Amygdala (tissue), 56 donors: ENCODE data around the gene VPS29.
A peak's percentile ranks its signal among the peaks of the same experiment; 100 is the strongest.
"Not testable (repeated sequence)": the region's sequence is repeated elsewhere in the genome, so short reads cannot be mapped to it uniquely, and the experiment has no call there.

Experiments
- DNase-seq, 56 donors: peaks; one replicate each; lab custom pipeline; 2025; lab: John Stamatoyannopoulos, UW

VPS29 gene

DNA sequence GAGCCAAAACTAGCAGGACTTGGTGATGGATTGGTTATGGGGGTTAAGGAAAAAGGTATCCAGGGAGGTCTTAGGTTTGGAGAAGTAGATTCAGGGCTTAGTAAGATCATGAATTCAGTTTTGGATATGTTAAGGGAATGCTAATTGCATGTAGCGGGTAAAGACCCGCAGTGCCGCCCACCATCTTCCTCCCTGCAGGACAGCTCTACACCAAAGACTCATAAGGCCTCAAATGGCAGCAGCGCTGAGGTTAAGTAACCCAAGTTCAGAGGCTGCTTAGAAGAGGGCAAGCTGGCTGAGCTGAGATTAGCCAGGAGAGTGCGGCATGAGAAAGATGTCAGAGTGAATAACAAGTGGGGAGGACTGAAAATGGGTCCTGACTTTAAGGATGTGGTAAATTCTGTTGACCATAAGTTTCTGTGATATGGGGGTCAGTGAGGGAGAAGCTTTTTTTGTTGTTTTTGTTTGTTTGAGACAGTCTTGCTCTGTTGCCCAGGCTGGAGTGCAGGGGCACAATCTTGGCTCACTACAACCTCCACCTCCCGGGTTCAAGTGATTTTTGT, 26.4 kb upstream of the VPS29 start:
- DNase-seq = no peak

DNA sequence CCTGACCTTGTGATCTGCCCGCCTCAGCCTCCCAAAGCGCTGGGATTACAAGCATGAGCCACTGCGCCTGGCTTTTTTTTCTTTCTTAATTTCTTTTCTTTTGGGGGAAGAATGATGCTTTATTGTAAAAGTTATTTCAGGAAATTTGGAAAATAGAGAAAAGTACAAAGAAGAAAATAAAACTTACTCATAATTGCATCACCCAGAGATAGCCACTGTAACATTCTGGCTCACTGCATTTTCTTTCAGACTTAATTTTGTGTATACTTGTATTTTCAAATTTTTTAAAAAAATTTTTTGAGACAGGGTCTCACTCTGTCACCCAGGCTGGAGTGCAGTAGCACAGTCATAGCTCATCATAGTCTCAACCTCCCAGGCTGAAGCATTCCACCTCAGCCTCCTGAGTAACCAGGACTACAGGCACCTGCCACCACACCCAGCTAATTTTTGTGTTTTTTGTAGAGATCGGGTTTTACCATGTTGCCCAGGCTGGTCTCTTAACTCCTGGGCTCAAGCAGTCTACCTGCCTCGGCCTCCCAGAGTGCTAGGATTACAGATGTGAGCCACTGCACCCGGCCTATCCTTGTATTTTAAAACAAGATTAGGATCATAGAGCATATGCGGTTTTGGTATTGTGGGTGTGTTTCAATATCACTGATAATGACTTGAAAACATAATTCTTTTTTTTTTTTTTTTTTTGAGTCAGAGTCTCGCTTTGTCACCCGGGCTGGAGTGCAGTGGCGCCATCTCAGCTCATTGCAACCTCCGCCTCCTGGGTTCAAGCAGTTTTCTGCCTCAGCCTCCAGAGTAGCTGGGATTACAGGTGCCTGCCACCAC, 19.2 kb upstream of the VPS29 start:
- DNase-seq = not testable (repeated sequence)

- not testable (repeated sequence) for DNase-seq
Observed at GRCh38 chr12:110518014-110518413, 16.1 kb upstream of the VPS29 start.

DNA sequence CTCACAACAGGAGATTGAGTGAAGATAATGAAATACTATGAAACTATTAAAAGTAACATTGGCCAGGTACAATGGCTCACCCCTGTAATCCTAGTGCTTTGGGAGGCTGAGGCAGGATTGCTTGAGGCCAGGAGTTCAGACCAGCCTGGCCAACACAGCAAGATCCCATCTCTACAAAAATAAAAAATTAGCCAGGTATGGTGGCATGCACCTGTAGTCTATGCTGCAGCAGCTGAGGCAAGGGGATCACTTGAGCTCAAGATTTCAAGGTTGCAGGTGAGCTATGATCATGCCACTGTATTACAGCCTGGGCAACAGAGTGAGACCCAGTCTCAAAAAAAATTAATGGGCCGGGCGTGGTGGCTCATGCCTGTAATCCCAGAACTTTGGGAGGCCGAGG, 15.1 kb upstream of the VPS29 start:
- DNase-seq = no peak

- no peak for DNase-seq
Observed at GRCh38 chr12:110514363-110514762, 12.5 kb upstream of the VPS29 start.

- DNase-seq = no peak
Observed at GRCh38 chr12:110513842-110514241, 11.9 kb upstream of the VPS29 start.

DNA sequence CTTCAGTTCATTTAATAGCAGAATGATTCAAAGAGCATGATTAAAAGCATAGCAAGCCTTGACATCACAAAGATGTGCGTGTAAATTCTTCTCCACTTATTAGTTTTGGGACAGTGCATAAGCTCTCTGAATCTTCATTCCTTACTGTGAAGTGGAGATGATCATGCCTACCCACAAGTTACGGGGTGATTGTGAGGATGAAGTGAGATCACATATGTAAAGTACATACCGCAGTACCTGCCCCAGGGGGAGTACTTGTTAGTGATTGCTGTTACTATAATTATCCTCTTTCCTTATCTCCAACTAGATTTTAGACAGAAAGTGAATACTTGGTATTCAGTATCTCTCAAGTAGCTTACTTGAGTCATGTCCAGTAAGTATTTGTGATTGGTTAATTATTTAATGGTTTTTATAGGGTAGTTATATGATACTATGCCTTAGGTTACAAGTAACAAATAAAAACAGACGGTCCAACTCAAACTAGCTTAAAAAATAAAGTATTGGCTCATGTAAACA, 6.2 kb upstream of the VPS29 start:
- no peak for DNase-seq

DNA sequence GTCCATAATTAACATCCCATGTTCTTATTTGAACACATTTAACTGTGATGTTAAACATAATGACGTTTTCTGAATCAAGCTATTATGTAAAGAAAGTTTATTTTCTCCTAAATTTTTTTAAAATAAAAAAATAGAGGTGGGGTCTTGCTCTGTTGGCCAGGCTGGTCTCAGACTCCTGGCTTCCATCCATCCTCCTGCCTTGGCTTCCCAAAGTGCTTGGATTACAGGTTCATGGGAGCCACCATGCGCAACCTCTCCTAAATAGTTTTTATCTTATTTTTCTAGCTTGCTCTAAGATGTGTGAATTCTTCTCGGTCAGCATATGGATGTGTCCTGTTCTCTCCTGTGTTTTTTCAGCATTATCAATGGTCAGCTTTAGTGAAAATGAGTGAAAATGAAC, 3.4 kb upstream of the VPS29 start:
- no peak for DNase-seq

DNA sequence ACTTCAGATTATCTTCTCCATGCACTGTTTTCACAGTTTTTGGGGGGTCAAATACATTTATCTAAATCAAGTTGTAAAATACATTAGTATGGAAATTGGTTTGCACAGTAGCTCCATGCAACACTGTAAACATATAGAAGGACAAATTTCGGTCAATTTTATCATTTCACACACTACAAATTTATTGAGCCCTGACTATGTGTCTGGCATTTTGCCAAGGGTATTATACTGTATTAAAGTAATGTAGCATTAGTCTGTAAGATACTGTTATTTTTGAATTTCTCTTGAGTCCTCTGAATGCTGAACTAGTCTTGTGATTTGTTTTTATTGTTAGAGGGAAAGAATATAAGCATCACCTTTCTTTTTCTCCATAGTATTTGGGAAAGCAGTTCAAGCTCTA, 1.5 kb upstream of the VPS29 start:
- DNase-seq = no peak

- peak in 10 of 56 donors; percentile 15 to 71 (median 48) for DNase-seq
Observed at GRCh38 chr12:110501399-110501751, 536 bp downstream of the VPS29 start.

- DNase-seq = no peak
Observed at GRCh38 chr12:110498984-110499706, 2.8 kb downstream of the VPS29 start.

DNA sequence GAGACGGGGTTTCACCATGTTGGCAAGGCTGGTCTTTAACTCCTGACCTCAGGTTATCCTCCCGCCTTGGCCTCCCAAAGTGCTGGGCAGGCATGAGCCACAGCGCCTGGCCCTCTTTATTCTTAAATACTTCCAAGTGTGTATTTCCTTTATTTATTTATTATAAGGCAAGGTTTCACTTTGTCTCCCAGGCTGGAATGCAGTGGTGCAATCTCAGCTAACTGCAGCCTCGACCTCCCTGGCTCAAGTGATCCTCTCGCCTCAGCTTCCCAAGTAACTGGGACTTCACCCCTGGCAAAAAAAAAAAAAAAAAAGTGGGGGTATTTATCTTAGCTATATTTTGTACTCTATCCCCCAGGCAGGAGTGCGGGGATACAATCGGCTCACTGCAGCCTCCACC, 26.5 kb downstream of the VPS29 start:
- no peak for DNase-seq

GRCh38 chr12:110468214-110469048, 33.5 kb downstream of the VPS29 start, which contains the start of the genes FAM216A and GPN3:
FAM216A (plus strand) TSS chr12:110468845; CDS start chr12:110468876, 31 bp downstream.
GPN3 (minus strand) TSS chr12:110468257; CDS start chr12:110468203, 54 bp downstream.
- peak; percentile 61 to 97 (median 92) for DNase-seq

DNA sequence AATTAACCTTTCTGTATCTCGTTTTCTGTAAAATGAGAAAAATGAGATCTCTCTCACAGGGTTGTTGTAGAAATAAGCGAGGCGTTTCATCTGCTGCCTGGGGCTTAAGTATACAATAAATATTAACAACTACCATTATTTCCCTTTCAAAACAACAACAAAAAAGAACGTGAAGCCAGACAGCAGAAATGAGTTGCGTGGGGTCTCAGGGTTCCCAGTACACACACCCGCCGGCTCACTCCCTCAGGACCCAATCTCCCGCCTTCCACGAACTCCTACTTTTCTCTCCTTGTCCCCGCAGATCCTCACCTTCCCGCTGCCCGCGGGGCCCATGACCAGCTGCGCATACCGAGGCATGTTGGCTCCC, 34.1 kb downstream of the VPS29 start:
- no peak for DNase-seq

- DNase-seq = no peak
Observed at GRCh38 chr12:110466791-110467190, 35.1 kb downstream of the VPS29 start.

DNA sequence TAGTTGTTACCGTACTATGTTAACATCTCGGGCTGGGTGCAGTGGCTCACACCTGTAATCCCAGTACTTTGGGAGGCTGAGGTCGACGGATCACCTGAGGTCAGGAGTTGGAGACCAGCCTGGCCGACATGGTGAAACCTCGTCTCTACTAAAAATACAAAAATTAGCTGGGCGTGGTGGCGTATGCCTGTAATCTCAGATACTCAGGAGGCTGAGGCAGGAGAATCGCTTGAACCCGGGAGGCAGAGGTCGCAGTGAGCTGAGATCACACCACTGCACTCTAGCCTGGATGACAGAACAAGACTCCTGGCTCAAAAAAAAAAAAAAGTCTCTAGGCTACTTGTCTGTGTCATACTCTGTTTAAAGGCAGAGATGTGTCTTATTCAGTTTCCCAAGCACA, 36.1 kb downstream of the VPS29 start:
- not testable (repeated sequence) for DNase-seq

DNA sequence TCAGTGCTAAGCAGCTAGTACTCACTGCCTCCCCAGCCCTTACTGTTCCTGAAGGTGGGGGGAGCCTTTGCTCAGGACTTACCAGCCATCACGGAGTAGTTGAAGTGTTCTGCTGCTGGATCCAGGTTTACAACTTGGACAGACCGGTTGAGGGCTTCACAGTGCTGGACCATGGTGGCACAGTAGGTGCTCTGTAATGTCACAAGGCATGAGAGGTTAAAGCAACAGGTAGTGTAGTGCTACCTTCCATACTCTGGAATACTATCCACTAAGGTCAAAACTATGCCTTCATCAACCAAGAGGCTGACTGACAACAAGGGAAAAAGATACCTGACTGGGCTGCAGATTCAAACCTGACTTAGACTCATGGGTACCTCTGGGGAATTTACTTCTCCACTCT, 36.9 kb downstream of the VPS29 start:
- DNase-seq = no peak

GRCh38 chr12:110461189-110461588, 40.7 kb downstream of the VPS29 start:
- not testable (repeated sequence) for DNase-seq

GRCh38 chr12:110458756-110459155, 43.2 kb downstream of the VPS29 start:
- DNase-seq = peak in 2 of 56 donors; percentile 2 to 11

- no peak for DNase-seq
Observed at GRCh38 chr12:110453569-110454296, 48.2 kb downstream of the VPS29 start.
